HFFc6 (cell line): Measurements from ENCODE around the gene SH3TC1. TPM values are rescaled to one million over a fixed set of nuclear protein-coding genes. Genes with fewer than 3 reads are reported as not detected.

ENCODE experiments used
- DNase-seq: peaks from one replicate; pipeline ENCODE4 v3.0.0-alpha.2; 2018
- H3K27ac Mint-ChIP-seq: 2 replicates; pipeline ENCODE4 v1.8.0; 2020; ENCODE audit warnings: mild to moderate bottlenecking, mixed read lengths
- H3K27me3 Mint-ChIP-seq: 2 replicates; pipeline ENCODE4 v1.8.0; 2021; ENCODE audit warnings: mild to moderate bottlenecking, moderate library complexity, mixed read lengths; ENCODE audit not compliant: insufficient read depth
- H3K36me3 Mint-ChIP-seq: 2 replicates; pipeline ENCODE4 v1.8.0; 2021; ENCODE audit warnings: low read depth, mixed read lengths
- H3K4me1 Mint-ChIP-seq: 2 replicates; pipeline ENCODE4 v1.8.0; 2020; ENCODE audit warnings: low read depth, mixed read lengths
- H3K4me3 Mint-ChIP-seq: 2 replicates; pipeline ENCODE4 v1.8.0; 2020; ENCODE audit warnings: mild to moderate bottlenecking, moderate library complexity, mixed read lengths
- H3K9me3 Mint-ChIP-seq: 2 replicates; pipeline ENCODE4 v1.8.0; 2020; ENCODE audit warnings: mild to moderate bottlenecking, mixed read lengths
- total RNA-seq, 6 experiments: library from RNA; stranded (reverse); fragmentation: NEBNext Ultra II Directional; extraction: Animal tissue kit (Norgen Biotek cat#: 25700); gene quantifications; 2 replicates in 1 of 6; 3 replicates in 5 of 6; pipeline ENCODE4 v1.2.3, GENCODE V29; 2021
- TF ChIP-seq, protein P1 (sequence below): fragments of 200-600 bp; sonication (generic); IDR thresholded peaks from 2 replicates; pipeline ENCODE4 v1.5.0; 2021; ENCODE audit warnings: antibody characterized with exemption, mild to moderate bottlenecking

SH3TC1 gene
- total RNA-seq, 6 experiments from 2014 or later: 0.34 to 1.4 (median 0.86) TPM

DNA sequence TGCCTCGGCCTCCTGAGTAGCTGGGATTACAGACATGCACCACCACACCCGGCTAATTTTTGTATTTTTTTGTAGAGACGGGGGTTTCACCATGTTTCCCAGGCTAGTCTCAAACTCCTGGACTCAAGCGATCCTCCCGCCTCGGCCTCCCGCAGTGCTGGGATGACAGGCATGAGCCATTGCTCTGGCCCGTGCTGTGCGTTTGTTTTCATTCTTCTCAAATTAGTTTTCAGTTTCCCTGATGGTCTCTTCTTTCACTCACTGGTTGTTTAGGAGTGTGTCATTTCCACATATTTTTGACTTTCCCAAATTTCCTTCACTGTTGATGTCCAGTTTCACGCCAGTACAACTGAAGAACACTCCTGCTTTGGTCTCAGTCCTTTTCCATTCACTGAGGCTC is 31.8 kb downstream of the SH3TC1 start:
- H3K27ac Mint-ChIP-seq: no peak overlapping the region
- peaks cover 9% of the 10 kb centered on the region for H3K4me1 Mint-ChIP-seq
- no peaks in the 10 kb centered on the region for H3K36me3 Mint-ChIP-seq
- DNase-seq: no peak
- H3K4me3 Mint-ChIP-seq: no peak overlapping the region
- TF ChIP-seq, protein P1, sequence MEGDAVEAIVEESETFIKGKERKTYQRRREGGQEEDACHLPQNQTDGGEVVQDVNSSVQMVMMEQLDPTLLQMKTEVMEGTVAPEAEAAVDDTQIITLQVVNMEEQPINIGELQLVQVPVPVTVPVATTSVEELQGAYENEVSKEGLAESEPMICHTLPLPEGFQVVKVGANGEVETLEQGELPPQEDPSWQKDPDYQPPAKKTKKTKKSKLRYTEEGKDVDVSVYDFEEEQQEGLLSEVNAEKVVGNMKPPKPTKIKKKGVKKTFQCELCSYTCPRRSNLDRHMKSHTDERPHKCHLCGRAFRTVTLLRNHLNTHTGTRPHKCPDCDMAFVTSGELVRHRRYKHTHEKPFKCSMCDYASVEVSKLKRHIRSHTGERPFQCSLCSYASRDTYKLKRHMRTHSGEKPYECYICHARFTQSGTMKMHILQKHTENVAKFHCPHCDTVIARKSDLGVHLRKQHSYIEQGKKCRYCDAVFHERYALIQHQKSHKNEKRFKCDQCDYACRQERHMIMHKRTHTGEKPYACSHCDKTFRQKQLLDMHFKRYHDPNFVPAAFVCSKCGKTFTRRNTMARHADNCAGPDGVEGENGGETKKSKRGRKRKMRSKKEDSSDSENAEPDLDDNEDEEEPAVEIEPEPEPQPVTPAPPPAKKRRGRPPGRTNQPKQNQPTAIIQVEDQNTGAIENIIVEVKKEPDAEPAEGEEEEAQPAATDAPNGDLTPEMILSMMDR: no peak
- no peaks in the 10 kb centered on the region for H3K9me3 Mint-ChIP-seq
- H3K27me3 Mint-ChIP-seq: peaks cover 2% of the 10 kb centered on the region; the same call in 1 of the 2 replicates

DNA sequence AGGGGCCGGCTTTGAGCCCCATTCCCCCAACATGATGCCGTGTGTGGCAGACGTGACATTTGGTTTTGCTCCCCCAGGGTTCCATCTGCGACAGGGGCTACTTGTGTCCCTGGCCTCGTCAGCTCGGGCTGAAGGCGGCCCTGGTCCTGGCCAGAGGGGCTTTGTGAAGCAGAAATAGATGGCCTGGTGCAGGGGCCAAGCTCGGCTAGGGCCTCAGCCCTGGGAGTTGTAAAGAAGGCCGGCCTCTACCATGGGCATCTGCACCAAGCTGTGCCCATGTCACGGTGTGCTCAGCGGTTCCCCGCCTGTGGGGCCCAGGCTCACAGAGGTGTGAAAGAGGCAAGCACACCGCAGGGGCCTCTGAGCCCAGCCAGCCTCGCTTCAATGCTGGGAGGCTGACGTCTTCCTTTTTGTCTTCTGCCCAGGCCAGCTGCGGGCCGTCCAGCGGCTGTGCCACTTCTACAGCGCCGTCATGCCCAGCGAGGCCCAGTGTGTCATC is 32.5 kb downstream of the SH3TC1 start:
- H3K27me3 Mint-ChIP-seq: peaks cover 2% of the 10 kb centered on the region
- H3K4me1 Mint-ChIP-seq: peaks cover 9% of the 10 kb centered on the region
- H3K27ac Mint-ChIP-seq: no peak overlapping the region
- H3K36me3 Mint-ChIP-seq: no peaks in the 10 kb centered on the region
- TF ChIP-seq, protein P1: no peak
- no peak overlapping the region for H3K4me3 Mint-ChIP-seq
- DNase-seq: no peak
- H3K9me3 Mint-ChIP-seq: no peaks in the 10 kb centered on the region

DNA sequence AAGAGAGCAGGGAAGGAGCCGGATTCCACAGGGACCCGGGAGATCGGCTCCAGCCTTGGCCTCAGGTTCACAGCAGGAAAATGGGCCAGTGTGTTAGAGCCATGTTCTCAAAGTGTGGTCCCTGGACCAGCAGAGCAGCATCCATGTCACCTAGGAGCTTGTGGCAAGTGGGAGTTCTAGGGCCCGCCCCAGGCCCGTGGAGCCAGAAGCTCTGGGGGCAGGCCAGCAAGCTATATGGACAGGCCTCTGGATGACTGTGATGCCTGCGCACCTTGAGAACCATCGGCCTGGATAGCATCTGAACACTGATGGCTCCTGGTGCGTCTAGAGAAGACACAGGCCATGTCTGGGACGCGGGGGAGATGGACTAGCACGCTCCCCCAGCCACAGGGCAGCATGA is 33.7 kb downstream of the SH3TC1 start:
- Mint-ChIP-seq H3K4me1 (peaks cover 9% of the 10 kb centered on the region), H3K4me3 (no peak overlapping the region), H3K27me3 (peaks cover 2% of the 10 kb centered on the region), H3K27ac (no peak overlapping the region), H3K36me3 (no peaks in the 10 kb centered on the region), H3K9me3 (no peaks in the 10 kb centered on the region)
- TF ChIP-seq, protein P1: no peak
- no peak for DNase-seq

DNA sequence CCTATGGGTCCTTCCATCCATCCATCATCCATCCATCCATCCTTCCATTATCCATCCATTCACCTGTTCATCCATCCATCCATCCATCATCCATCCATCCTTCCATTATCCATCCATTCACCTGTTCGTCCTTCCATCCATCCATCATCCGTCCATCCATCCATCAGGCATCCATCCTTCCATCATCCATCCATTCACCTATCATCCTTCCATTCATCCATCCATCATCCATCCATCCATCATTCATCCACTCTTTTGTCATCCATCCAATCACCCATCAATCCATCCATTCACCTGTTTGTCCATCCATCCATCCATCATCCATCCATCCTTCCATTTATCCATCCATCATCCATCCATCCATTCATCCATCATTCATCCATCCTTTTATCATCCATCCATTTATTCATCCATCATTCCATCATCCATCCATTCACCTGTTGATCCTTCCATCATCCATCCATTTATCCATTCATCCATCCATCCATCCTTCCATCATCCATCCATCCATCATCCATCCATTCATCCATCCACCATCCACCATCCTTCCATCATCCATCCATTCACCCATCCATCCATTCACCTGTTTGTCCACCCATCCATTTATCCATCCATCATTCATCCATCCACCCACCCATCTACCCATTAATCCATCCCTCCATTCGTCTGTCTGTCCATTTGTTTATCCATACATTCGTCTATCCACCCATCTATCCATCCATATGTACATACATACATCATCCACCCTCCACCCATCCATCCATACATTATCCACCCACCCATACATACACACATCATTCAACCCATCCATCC is 34.8 kb downstream of the SH3TC1 start:
- no peaks in the 10 kb centered on the region for H3K9me3 Mint-ChIP-seq
- H3K27ac Mint-ChIP-seq: no peak overlapping the region
- TF ChIP-seq, protein P1: no peak
- no peaks in the 10 kb centered on the region for H3K36me3 Mint-ChIP-seq
- DNase-seq: no peak
- peaks cover 9% of the 10 kb centered on the region for H3K4me1 Mint-ChIP-seq
- H3K4me3 Mint-ChIP-seq: no peak overlapping the region
- H3K27me3 Mint-ChIP-seq: peaks cover 2% of the 10 kb centered on the region

DNA sequence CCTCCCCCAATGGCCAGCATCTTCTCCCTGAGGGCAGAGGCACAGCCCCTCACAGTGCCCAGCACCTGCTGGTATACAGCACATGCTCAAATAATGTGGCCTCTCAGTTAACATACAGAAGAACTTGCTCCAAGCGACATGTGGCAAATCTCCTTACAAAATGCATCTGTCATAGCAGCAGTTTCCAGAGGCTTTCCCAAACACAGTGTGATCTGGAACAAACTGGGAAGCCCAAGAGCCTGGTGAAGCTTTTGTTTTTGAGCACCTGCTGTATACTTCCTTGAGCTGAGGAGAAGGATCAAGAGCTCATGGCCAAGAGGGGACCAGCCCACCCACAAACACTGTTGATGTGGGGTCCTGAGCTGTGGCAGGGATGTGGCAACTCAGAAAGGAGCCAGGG is 35.6 kb downstream of the SH3TC1 start:
- no peak overlapping the region for H3K27ac Mint-ChIP-seq
- H3K4me3 Mint-ChIP-seq: no peak overlapping the region
- H3K4me1 Mint-ChIP-seq: peaks cover 9% of the 10 kb centered on the region
- TF ChIP-seq, protein P1: no peak
- DNase-seq: no peak
- H3K9me3 Mint-ChIP-seq: no peaks in the 10 kb centered on the region
- H3K27me3 Mint-ChIP-seq: peaks cover 4% of the 10 kb centered on the region
- no peaks in the 10 kb centered on the region for H3K36me3 Mint-ChIP-seq
